ENCODE results near the gene HHAT.

The HHAT gene

GRCh38 chr1:210588357-210588756, 259.7 kb downstream of the HHAT start:
- Histone ChIP-seq H3K27ac (ENCODE audit: low read length) (no peak overlapping the region), H3K79me2 (ENCODE audit: low read length) (no peaks in the 10 kb centered on the region), H3K4me3 (ENCODE audit: low read length) (no peak overlapping the region), H3K9me2 (replicated peaks; ENCODE audit: insufficient read depth, low read length) (no peaks in the 10 kb centered on the region), H3F3A (ENCODE audit: insufficient read depth, low read length) (no peaks in the 10 kb centered on the region), H3K27me3 (replicated peaks; ENCODE audit: insufficient read depth, low read length) (no peaks in the 10 kb centered on the region), H3K36me3 (replicated peaks; ENCODE audit: insufficient read depth, low read length) (no peaks in the 10 kb centered on the region), H2AFZ (ENCODE audit: low read length) (no peak overlapping the region), H4K20me1 (ENCODE audit: insufficient read depth, low read length) (no peaks in the 10 kb centered on the region), H3K9me3 (replicated peaks; ENCODE audit: insufficient read depth, low read length) (no peaks in the 10 kb centered on the region), H3K4me1 (ENCODE audit: low read length) (no peaks in the 10 kb centered on the region), H3K9ac (ENCODE audit: low read length) (no peak overlapping the region), H3K4me2 (ENCODE audit: low read depth, low read length) (no peak overlapping the region)
- DNase-seq = no peak
- no peak for TF ChIP-seq CTCF (IDR thresholded peaks at IDR 0.05; ENCODE audit: low read length)
- no peak for TF ChIP-seq EZH2 (optimal IDR thresholded peaks at IDR 0.05; ENCODE audit: low read depth, low read length)
- TF ChIP-seq EZH2phosphoT487 (IDR thresholded peaks at IDR 0.05; ENCODE audit: low read length) = no peak

- Histone ChIP-seq H3K4me1 (ENCODE audit: low read length) (no peaks in the 10 kb centered on the region), H3K9me3 (replicated peaks; ENCODE audit: insufficient read depth, low read length) (no peaks in the 10 kb centered on the region), H3K9me2 (replicated peaks; ENCODE audit: insufficient read depth, low read length) (no peaks in the 10 kb centered on the region), H3F3A (ENCODE audit: insufficient read depth, low read length) (no peaks in the 10 kb centered on the region), H3K27ac (ENCODE audit: low read length) (no peak overlapping the region), H3K36me3 (replicated peaks; ENCODE audit: insufficient read depth, low read length) (no peaks in the 10 kb centered on the region), H3K4me3 (ENCODE audit: low read length) (no peak overlapping the region), H3K27me3 (replicated peaks; ENCODE audit: insufficient read depth, low read length) (no peaks in the 10 kb centered on the region), H3K4me2 (ENCODE audit: low read depth, low read length) (no peak overlapping the region), H2AFZ (ENCODE audit: low read length) (no peak overlapping the region), H3K9ac (ENCODE audit: low read length) (no peak overlapping the region), H3K79me2 (ENCODE audit: low read length) (no peaks in the 10 kb centered on the region), H4K20me1 (ENCODE audit: insufficient read depth, low read length) (no peaks in the 10 kb centered on the region)
- TF ChIP-seq EZH2phosphoT487 (IDR thresholded peaks at IDR 0.05; ENCODE audit: low read length) (no peak), CTCF (IDR thresholded peaks at IDR 0.05; ENCODE audit: low read length) (no peak), EZH2 (optimal IDR thresholded peaks at IDR 0.05; ENCODE audit: low read depth, low read length) (no peak)
- DNase-seq = no peak
Observed at GRCh38 chr1:210588946-210589345, 260.2 kb downstream of the HHAT start.

- Histone ChIP-seq H3F3A (ENCODE audit: insufficient read depth, low read length) (no peaks in the 10 kb centered on the region), H3K4me1 (ENCODE audit: low read length) (no peaks in the 10 kb centered on the region), H3K9ac (ENCODE audit: low read length) (no peak overlapping the region), H3K9me2 (replicated peaks; ENCODE audit: insufficient read depth, low read length) (no peaks in the 10 kb centered on the region), H3K79me2 (ENCODE audit: low read length) (no peaks in the 10 kb centered on the region), H2AFZ (ENCODE audit: low read length) (no peak overlapping the region), H3K4me3 (ENCODE audit: low read length) (no peak overlapping the region), H3K4me2 (ENCODE audit: low read depth, low read length) (no peak overlapping the region), H3K9me3 (replicated peaks; ENCODE audit: insufficient read depth, low read length) (no peaks in the 10 kb centered on the region), H3K27ac (ENCODE audit: low read length) (no peak overlapping the region), H4K20me1 (ENCODE audit: insufficient read depth, low read length) (no peaks in the 10 kb centered on the region), H3K27me3 (replicated peaks; ENCODE audit: insufficient read depth, low read length) (no peaks in the 10 kb centered on the region), H3K36me3 (replicated peaks; ENCODE audit: insufficient read depth, low read length) (no peaks in the 10 kb centered on the region)
- DNase-seq = no peak
- no peak for TF ChIP-seq CTCF (IDR thresholded peaks at IDR 0.05; ENCODE audit: low read length)
- TF ChIP-seq EZH2 (optimal IDR thresholded peaks at IDR 0.05; ENCODE audit: low read depth, low read length) = no peak
Observed at GRCh38 chr1:210591214-210591613, 262.5 kb downstream of the HHAT start.

Measured in MM.1S (cell line).